ENCODE results near the gene RAB11FIP4.

DNA sequence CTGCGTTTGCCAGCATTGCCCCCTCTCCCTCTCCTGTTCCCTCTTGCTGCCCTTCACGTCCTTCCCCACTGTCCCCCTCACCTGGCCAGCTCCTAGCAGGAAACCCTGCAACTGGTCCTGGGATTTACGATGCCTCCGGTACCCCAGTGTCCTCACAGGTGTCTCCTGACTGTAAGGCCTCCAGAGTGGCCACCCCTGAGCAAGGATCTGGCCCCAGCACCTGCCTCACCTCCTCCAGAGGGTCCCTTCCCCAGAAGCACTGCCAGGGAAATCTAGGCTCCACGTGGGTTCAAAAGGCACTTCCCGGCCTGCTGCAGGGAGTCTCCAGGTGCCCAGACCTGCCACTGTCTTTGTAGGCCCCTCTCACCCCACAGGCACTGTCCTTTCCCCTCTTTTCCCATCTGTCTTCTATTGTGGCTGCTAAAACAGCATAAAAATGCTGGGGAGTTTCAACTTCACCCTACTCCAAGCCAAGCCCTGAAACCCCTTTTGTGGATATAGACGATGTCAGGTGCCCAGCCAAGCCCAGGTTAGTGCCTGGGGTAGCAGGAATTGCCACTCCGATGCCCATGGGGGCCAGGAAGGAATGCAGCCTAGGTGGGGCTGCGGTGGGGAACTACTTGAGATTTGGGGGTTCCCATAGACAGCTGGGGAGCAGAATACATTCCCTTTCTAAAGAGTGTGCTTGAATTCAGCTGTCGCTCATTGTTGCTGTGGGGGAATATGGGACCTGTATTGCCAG, 25.7 kb downstream of the RAB11FIP4 start:
- TF ChIP-seq EZH2phosphoT487 (IDR thresholded peaks at IDR 0.05; ENCODE audit: borderline replicate concordance) = no peak
- TF ChIP-seq, protein P1, sequence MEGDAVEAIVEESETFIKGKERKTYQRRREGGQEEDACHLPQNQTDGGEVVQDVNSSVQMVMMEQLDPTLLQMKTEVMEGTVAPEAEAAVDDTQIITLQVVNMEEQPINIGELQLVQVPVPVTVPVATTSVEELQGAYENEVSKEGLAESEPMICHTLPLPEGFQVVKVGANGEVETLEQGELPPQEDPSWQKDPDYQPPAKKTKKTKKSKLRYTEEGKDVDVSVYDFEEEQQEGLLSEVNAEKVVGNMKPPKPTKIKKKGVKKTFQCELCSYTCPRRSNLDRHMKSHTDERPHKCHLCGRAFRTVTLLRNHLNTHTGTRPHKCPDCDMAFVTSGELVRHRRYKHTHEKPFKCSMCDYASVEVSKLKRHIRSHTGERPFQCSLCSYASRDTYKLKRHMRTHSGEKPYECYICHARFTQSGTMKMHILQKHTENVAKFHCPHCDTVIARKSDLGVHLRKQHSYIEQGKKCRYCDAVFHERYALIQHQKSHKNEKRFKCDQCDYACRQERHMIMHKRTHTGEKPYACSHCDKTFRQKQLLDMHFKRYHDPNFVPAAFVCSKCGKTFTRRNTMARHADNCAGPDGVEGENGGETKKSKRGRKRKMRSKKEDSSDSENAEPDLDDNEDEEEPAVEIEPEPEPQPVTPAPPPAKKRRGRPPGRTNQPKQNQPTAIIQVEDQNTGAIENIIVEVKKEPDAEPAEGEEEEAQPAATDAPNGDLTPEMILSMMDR (conservative IDR thresholded peaks at IDR 0.05; ENCODE audit: low read length) = no peak
